OCI-LY3 (cell line): ENCODE results near the gene SOX15.

ENCODE experiments used
- H2AFZ ChIP-seq: fragments of 200-600, 300-600 bp; shearing (Covaris generic); 2 replicates; pipeline ENCODE4 v1.6.0; 2014; ENCODE audit warnings: antibody characterized with exemption, low read depth, low read length
- H3K27ac ChIP-seq: fragments of 200-600, 300-600 bp; sonication (generic); 2 replicates; pipeline ENCODE4 v1.5.1; 2014; ENCODE audit warnings: mild to moderate bottlenecking, low read length, moderate library complexity, mixed read lengths
- H3K27me3 ChIP-seq: fragments of 200-600, 300-600 bp; sonication (generic); 2 replicates; pipeline ENCODE4 v1.6.1; 2014; ENCODE audit warnings: low read depth, low read length, mixed read lengths
- H3K36me3 ChIP-seq: fragments of 200-600, 300-600 bp; sonication (generic); replicated peaks from 2 replicates; pipeline ENCODE3; 2014; ENCODE audit warnings: low read depth, low read length, mixed read lengths
- H3K4me1 ChIP-seq: fragments of 300-600, 200-600 bp; sonication (generic); 2 replicates; pipeline ENCODE4 v1.6.1; 2014; ENCODE audit warnings: low read length, mixed read lengths
- H3K4me2 ChIP-seq: fragments of 200-600, 300-600 bp; sonication (generic); 2 replicates; pipeline ENCODE4 v1.6.1; 2014; ENCODE audit warnings: low read length, mixed read lengths
- H3K4me3 ChIP-seq: fragments of 300-600, 200-600 bp; sonication (generic); 2 replicates; pipeline ENCODE4 v1.5.1; 2014; ENCODE audit warnings: antibody characterized with exemption, mild to moderate bottlenecking, low read length, moderate library complexity
- H3K79me2 ChIP-seq: fragments of 300-600, 200-600 bp; shearing (Covaris generic); 2 replicates; pipeline ENCODE4 v1.6.1; 2014; ENCODE audit warnings: mild to moderate bottlenecking, low read length, mixed read lengths
- H3K9ac ChIP-seq: fragments of 300-600, 200-600 bp; shearing (Covaris generic); 2 replicates; pipeline ENCODE4 v1.6.0; 2014; ENCODE audit warnings: mild to moderate bottlenecking, low read length, moderate library complexity
- H3K9me3 ChIP-seq: fragments of 200-600, 300-600 bp; shearing (Covaris generic); 2 replicates; pipeline ENCODE4 v1.6.1; 2014; ENCODE audit warnings: low read length, mixed read lengths; ENCODE audit not compliant: insufficient read depth
- H4K20me1 ChIP-seq: fragments of 200-600, 300-600 bp; sonication (generic); 2 replicates; pipeline ENCODE4 v1.6.1; 2016; ENCODE audit warnings: low read length, mixed read lengths; ENCODE audit not compliant: insufficient read depth
- CTCF ChIP-seq: fragments of 200-600, 300-600 bp; sonication (generic); IDR thresholded peaks from 2 replicates; pipeline ENCODE4 v1.5.1; 2014; ENCODE audit warnings: antibody characterized with exemption, low read length, low read depth
- EZH2phosphoT487 ChIP-seq: fragments of 200-600 bp; shearing (Covaris generic); IDR thresholded peaks from 2 replicates; pipeline ENCODE4 v1.6.1; 2018; ENCODE audit warnings: antibody characterized with exemption, mixed run types, low read depth

Gene SOX15

GRCh38 chr17:7579001-7579833, 10.7 kb downstream of the SOX15 start, which contains the start of gene CD68:
TSS of gene CD68 (plus strand) at chr17:7579638. CDS start at chr17:7579678, 40 bp downstream.
- peaks cover 63% of the 10 kb centered on the region for H3K79me2 ChIP-seq
- H3K4me1 ChIP-seq: peaks cover 77% of the 10 kb centered on the region
- H4K20me1 ChIP-seq: peaks cover 45% of the 10 kb centered on the region
- TF ChIP-seq EZH2phosphoT487 (no peak), CTCF (no peak)
- H2AFZ ChIP-seq: no peak within 1 kb of the TSS
- H3K27me3 ChIP-seq: no peaks in the 10 kb centered on the region
- peak within 1 kb of the TSS; percentile 95 for H3K27ac ChIP-seq
- H3K4me3 ChIP-seq: peak within 1 kb of the TSS; percentile 38
- peaks cover 61% of the 10 kb centered on the region for H3K36me3 ChIP-seq
- H3K4me2 ChIP-seq: peak within 1 kb of the TSS; percentile 62
- no peaks in the 10 kb centered on the region for H3K9me3 ChIP-seq
- peak within 1 kb of the TSS; percentile 52 for H3K9ac ChIP-seq

- peak overlapping the region; percentile 95 for H3K27ac ChIP-seq
- no peak overlapping the region for H3K9ac ChIP-seq
- no peaks in the 10 kb centered on the region for H3K27me3 ChIP-seq
- TF ChIP-seq CTCF (no peak), EZH2phosphoT487 (no peak)
- peaks cover 70% of the 10 kb centered on the region for H3K79me2 ChIP-seq
- H3K9me3 ChIP-seq: no peaks in the 10 kb centered on the region
- H3K4me3 ChIP-seq: no peak overlapping the region
- H3K4me1 ChIP-seq: peaks cover 71% of the 10 kb centered on the region
- H2AFZ ChIP-seq: no peak overlapping the region
- peak overlapping the region; percentile 30 for H3K4me2 ChIP-seq
- H4K20me1 ChIP-seq: peaks cover 51% of the 10 kb centered on the region
- H3K36me3 ChIP-seq: peaks cover 72% of the 10 kb centered on the region
Measured at GRCh38 chr17:7577327-7578199, 12.3 kb downstream of the SOX15 start.

- no peak overlapping the region for H3K4me3 ChIP-seq
- H3K27me3 ChIP-seq: no peaks in the 10 kb centered on the region
- H3K4me1 ChIP-seq: peaks cover 63% of the 10 kb centered on the region
- H4K20me1 ChIP-seq: peaks cover 51% of the 10 kb centered on the region
- no peaks in the 10 kb centered on the region for H3K9me3 ChIP-seq
- TF ChIP-seq CTCF (no peak), EZH2phosphoT487 (no peak)
- peaks cover 65% of the 10 kb centered on the region for H3K36me3 ChIP-seq
- H3K27ac ChIP-seq: no peak overlapping the region; the same call in 1 of the 2 replicates
- H2AFZ ChIP-seq: no peak overlapping the region
- no peak overlapping the region for H3K9ac ChIP-seq
- peaks cover 70% of the 10 kb centered on the region for H3K79me2 ChIP-seq
- no peak overlapping the region for H3K4me2 ChIP-seq
Measured at GRCh38 chr17:7576432-7576937, 13.4 kb downstream of the SOX15 start.
